AG04449 (cell line): ENCODE data around the gene NTHL1.

Experiments used
- CTCF ChIA-PET: fragments of 350-600 bp; formaldehyde crosslinking; extraction: SDS; loops from one replicate; lab custom pipeline; 2021; ENCODE audit warnings: antibody characterized with exemption; lab: Yijun Ruan, JAX
- POLR2A ChIA-PET: fragments of 400-600, 350-600 bp; formaldehyde crosslinking; extraction: SDS; loops from one replicate; lab custom pipeline; 2020; ENCODE audit warnings: antibody characterized with exemption, inconsistent platforms; lab: Yijun Ruan, JAX
- DNase-seq: peaks from one replicate; pipeline ENCODE4 v3.0.0-alpha.2; 2010; ENCODE audit warnings: low read depth, low spot score
- H3K4me3 ChIP-seq: 2 replicates; pipeline ENCODE4 v1.5.1; 2011; ENCODE audit warnings: low read depth, mild to moderate bottlenecking, control low read depth, low read length
- TF ChIP-seq, protein P1 (sequence below): IDR thresholded peaks from one replicate; pipeline ENCODE4 v1.5.1; 2011; ENCODE audit warnings: mild to moderate bottlenecking, moderate library complexity, low read length, control low read depth, inconsistent platforms; ENCODE audit not compliant: insufficient read depth; ENCODE audit errors: missing control alignments

NTHL1 gene

DNA sequence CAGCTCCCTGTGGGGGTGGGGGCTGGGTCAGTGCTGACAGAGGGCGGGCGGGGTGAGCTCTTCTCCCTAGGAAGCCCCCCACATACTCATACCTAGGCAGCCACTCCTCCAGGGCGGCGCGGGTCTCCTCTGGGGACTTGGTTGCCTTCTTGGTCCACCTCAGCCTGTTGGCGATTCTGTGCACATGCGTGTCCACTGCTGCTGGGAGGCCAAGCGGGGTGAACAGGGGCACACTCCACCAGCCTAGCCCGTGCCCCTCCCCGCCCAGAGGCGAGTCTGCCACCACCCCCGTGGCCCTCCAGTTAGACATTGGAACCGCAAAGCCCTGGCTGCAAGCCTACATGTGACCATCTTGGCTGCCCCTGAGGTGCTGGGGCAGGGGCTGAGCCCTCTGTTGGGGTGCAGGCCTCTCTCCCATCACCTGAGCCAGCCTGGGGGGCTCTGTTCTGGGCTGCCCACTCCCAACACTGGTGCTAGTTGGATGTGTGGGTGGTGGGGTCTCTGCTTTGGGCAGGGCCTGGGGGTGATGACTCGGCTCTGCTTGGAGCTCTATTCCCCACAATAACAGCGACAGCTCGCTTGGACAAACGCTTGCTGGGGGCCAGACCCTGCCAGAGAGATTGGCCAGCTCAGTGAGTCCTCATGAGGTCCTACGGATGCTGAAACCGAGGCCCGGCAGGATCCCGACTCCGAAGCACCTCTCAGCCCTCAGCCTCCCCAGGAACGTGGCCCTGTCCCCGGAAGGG, 7.4 kb downstream of the NTHL1 start:
- DNase-seq = no peak
- CTCF ChIA-PET = interaction anchor here (0.8 to 3.7 kb wide), 6 partner anchors 15 to 111 kb away, joined by 3 to 19 read pairs (median 4); no protein-coding TSS in a partner anchor
- POLR2A ChIA-PET = interaction anchor here (1.0 to 1.1 kb wide), 2 partner anchors 59 to 113 kb away, joined by 3 to 4 read pairs; partner anchors contain the start of gene NOXO1

DNA sequence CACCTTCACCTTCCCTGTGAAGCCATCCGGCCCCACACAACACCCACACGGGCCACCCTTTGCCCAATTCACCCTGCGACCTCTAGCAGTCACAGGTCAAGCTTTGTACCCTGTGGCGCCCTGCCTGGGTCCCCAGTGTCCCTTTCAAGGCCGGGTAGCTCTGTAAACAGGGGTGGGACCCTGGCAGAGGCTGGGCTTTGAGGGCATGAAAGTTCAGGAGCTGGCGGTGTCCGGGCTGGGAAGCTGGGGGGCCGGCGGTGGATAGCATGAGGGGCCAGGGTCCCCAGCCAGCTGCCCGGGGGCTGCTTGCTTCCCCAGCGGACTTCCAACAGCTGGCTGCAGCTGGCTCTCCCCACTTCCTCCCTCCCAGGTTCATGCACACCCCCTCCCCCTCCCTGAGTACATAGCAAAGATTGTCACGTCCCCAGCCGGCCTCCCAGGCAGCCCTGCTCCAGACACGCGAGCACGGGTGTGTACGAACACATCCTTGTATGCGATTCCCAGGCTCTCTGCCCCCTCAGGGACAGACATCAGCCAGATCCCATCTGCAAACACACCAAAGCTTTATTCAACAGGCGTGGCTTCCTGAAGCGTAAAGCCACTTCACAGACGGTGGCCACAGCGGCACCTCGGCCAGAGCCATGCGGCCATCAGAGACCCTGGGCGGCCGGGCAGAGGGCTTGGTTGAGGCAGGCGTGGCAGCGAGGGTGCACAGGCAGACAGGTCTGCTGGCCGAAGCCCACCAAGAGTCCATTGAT, 8.2 kb downstream of the NTHL1 start:
- ChIA-PET POLR2A (interaction anchor here (1.0 to 1.1 kb wide), 2 partner anchors 59 to 116 kb away, joined by 4 read pairs; partner anchors contain the start of genes NOXO1 and TRAF7), CTCF (interaction anchor here (0.8 to 3.7 kb wide), 5 partner anchors 17 to 110 kb away, joined by 3 to 19 read pairs (median 4); no protein-coding TSS in a partner anchor)

More for the DNA sequence above, 7.4 kb downstream of the NTHL1 start:
- no peak overlapping the region for H3K4me3 ChIP-seq
- TF ChIP-seq, protein P1, sequence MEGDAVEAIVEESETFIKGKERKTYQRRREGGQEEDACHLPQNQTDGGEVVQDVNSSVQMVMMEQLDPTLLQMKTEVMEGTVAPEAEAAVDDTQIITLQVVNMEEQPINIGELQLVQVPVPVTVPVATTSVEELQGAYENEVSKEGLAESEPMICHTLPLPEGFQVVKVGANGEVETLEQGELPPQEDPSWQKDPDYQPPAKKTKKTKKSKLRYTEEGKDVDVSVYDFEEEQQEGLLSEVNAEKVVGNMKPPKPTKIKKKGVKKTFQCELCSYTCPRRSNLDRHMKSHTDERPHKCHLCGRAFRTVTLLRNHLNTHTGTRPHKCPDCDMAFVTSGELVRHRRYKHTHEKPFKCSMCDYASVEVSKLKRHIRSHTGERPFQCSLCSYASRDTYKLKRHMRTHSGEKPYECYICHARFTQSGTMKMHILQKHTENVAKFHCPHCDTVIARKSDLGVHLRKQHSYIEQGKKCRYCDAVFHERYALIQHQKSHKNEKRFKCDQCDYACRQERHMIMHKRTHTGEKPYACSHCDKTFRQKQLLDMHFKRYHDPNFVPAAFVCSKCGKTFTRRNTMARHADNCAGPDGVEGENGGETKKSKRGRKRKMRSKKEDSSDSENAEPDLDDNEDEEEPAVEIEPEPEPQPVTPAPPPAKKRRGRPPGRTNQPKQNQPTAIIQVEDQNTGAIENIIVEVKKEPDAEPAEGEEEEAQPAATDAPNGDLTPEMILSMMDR = no peak

DNA sequence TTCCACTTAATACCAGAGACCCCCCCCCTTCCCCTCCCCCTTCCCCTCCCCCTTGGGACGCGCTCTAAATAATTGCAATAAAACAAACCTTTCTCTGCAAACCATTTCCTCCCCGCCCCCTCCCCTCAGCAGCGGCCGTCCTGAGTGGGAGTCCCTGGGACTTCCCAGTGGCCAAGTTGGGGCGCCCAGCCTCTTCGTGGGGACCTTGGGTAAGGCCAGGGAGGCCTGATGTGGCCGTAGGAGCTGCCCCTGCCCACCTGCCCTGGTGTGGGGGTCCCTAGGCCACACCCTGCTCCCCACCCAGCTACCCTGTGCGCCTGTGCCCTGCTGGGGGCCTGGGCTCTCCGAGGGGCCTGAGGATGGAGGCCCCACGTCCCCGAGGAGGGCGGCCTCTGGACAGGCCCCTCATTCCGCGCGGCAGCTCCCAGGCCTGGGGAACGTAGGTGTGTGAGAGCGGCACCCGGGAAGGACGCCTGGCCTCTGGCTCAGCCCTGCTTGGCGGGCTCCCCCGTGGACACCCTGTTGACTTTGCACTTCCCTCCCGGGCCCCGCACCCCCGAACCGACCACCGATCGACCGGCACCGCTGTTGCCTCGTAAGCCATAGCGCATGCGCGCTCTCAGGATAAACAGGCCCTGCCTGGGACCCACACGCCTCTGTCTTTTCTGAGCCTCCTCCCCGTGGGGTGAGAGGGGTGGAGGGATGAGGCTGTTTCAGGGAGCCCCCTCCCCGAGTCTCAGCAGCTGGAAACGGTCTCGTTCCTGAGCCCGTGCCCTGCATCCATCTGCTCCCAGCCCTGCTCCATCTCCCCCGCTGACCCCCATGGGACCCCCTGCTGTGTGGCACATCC, 9.0 kb downstream of the NTHL1 start:
- POLR2A ChIA-PET = interaction anchor here (1.0 kb wide), 1 partner anchor 117 kb away, joined by 4 read pairs; the partner anchor contains the start of gene TRAF7
- TF ChIP-seq, protein P1 = no peak
- H3K4me3 ChIP-seq = no peak overlapping the region
- CTCF ChIA-PET = interaction anchor here (0.8 to 3.7 kb wide), 2 partner anchors 16 to 34 kb away, joined by 3 to 19 read pairs; no protein-coding TSS in a partner anchor
- DNase-seq = no peak

More for the DNA sequence above, 8.2 kb downstream of the NTHL1 start:
- DNase-seq = peak; percentile 73
- TF ChIP-seq, protein P1 = no peak
- H3K4me3 ChIP-seq = no peak overlapping the region

DNA sequence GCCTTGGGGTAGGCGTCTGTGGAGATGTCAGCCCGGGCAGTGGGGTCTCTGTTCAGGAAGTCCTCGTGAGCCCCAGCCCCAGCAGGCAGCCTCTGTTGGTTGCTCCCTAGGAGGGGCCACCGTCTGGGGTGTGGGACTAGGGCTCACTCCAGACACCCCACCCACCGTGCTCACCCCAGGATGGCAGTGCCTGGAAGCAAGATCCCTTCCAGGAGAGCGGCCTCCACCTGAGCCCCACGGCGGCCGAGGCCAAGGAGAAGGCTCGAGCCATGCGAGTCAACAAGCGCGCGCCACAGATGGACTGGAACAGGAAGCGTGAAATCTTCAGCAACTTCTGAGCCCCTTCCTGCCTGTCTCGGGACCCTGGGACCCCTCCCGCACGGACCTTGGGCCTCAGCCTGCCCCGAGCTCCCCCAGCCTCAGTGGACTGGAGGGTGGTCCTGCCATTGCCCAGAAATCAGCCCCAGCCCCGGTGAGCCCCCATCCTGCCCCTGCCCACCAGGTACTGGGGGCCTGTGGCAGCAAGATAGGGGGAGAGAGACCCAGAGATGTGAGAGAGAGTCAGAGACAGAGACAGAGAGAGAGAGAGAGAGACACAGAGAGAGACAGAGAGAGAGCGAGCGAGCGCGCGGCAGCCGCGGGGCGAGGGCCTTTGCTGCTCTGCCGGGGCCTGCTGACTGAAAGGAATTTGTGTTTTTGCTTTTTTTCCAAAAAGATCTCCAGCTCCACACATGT, 9.8 kb downstream of the NTHL1 start:
- CTCF ChIA-PET = no interaction called here
- POLR2A ChIA-PET = no interaction called here
- no peak for DNase-seq
- no peak overlapping the region for H3K4me3 ChIP-seq
- TF ChIP-seq, protein P1 = no peak

DNA sequence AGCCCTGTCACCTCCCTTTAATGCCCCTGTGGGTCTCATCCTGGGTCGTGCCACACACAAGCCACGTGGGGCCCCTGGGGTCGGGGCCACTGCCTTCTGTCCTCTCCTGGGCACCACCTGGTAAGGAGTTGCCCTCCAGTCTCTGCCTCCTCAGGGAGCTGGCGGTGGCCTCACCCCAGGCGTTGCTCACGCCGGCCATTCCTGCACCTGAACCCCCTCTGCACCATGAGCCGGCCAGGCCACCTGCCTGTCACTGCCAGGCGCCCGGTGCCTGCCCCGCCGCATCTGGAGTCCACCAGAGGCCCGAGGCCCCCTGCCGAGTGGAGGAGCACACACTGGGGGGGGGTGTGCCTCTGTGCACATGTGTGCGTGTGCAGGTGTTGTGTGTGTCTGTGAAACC, 10.5 kb downstream of the NTHL1 start:
- TF ChIP-seq, protein P1 = no peak

More for the DNA sequence above, 10.5 kb downstream of the NTHL1 start:
- H3K4me3 ChIP-seq = no peak overlapping the region
- ChIA-PET CTCF (no interaction called here), POLR2A (no interaction called here)
- no peak for DNase-seq
